ENCODE measurements around the gene CNIH3. TPM values are rescaled to one million over a fixed set of nuclear protein-coding genes. Genes with fewer than 3 reads are reported as not detected.
"Not testable (repeated sequence)": the region's sequence is repeated elsewhere in the genome, so short reads cannot be mapped to it uniquely, and the experiment has no call there.

CNIH3 gene
- total RNA-seq, 1 donor from 2014 or later: 2.6 TPM

GRCh38 chr1:224643653-224644052 is 27.5 kb downstream of the CNIH3 start:
- no peak for DNase-seq

DNA sequence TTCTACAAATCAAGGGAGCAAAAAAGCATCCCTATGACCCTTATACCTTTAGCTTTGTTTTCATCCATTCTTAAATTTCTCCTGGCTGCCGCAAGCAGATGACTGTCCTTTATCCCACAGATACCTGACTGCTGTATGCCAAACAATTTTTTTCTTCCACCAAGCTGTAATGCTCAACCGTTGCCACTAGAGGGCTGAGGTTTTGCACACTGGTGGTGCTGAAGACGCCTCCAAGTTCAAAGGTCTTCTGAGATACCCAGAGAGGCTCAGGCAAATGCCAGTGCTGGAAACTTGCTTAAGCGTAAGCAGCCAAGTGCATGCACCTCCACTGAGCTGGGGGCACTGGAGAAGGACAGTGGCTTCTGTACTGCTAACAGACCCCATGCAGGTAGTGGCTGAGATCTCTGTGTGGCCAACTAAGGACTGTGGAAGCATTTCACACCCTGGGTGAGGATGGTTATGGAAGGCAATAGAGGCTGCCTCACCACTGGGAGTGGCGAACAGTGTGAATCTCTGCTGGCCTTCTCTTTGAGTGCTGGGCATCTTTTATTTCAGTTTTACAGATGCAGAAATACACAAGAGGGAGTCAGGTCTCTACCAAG is 28.5 kb downstream of the CNIH3 start:
- DNase-seq: peak; percentile 64

GRCh38 chr1:224647449-224647848 is 31.3 kb downstream of the CNIH3 start:
- DNase-seq: peak; percentile 7

GRCh38 chr1:224650290-224650689 is 34.2 kb downstream of the CNIH3 start:
- DNase-seq: no peak

- DNase-seq: no peak
Observed at GRCh38 chr1:224651188-224651587, 35.1 kb downstream of the CNIH3 start.

DNA sequence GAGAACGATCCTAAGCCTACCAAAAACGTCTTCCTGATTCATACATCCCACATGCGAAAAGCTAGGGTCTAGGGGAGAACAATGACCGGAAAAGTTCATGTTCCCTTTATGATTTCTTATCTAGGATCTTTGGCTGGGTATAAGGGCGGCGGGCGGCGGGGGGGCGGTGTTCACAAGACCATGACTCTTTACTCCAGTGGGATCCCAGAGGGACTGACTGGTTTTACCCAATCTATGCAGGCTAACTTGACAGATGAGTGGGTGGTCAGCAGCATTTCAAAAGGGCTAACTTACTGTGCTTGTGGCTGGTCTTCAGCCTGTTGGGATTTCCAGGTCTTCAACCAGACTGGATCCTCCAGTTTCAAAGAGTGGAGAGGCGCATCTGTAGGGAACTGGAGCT is 40.3 kb downstream of the CNIH3 start:
- DNase-seq: no peak

DNA sequence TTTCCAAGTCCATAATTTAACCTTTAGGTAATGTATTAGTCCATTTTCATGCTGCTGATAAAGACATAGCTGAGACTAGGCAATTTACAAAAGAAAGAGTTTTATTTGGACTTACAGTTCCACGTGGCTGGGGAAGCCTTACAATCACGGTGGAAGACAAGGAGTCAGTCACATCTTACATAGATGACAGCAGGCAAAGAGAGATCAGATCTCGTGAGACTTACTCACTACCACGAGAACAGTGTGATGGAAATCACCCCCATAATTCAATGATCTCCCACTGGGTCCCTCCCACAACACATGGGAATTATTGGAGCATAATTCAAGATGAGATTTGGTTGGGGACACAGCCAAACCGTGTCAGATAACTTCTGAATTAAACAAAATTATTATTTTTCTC is 44.0 kb downstream of the CNIH3 start:
- DNase-seq: no peak

GRCh38 chr1:224662870-224663269 is 46.8 kb downstream of the CNIH3 start:
- DNase-seq: no peak

DNA sequence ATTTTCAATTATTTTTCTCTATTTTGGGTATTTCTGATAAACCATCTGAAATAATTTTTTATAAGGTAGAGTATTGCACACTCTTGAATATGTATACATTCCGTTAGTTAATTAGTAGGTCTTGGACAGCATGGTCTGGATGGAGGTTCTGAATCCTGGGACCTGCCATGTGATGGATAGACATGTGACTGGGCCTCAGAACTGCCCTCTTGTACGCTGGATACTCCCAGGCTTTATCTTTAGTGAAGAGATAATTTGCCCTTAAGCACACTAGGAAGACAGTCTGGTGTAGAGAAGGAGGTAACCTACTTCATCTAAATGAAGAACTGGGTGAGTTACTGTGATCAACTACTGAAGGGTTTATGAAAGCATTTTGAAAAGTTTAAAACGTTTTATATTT is 48.9 kb downstream of the CNIH3 start:
- DNase-seq: no peak

DNA sequence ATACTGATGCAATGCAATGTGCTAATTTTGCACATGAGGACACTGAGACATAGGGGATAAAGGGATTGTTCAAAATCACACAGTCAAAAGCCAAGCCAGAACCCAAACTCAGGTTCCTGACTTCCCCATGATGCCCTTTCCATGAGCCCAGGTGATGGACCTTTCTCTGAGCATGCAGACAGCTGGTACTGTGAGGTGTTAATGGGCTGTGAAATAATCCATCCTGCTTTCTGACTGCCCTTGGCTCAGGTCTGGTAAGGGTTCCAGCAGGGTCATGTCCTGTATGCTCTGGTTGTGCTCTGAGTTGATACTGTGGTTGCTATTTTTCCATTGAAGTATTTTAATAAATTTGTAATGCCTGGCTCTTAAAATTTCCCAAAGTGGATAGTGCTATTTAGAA is 50.0 kb downstream of the CNIH3 start:
- DNase-seq: no peak

DNA sequence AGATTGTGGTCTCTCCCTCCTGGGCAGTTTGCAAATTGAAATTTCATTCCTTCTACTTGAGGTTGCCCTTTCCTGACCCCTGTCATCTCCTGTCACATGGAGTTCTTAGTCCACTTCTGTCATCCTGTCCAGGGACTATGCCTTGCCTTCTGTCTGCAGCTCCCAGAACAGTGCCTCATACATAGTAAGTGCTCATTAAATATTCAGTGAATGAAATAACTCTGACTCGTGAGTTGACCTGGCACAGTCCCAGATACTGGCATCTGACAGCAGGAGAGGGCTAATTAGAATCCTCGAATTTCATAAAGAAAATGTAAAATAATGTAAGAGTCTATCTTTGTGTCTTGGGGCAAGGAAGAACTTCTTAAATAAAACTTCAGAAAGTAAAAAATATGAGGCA is 50.8 kb downstream of the CNIH3 start:
- no peak for DNase-seq

DNA sequence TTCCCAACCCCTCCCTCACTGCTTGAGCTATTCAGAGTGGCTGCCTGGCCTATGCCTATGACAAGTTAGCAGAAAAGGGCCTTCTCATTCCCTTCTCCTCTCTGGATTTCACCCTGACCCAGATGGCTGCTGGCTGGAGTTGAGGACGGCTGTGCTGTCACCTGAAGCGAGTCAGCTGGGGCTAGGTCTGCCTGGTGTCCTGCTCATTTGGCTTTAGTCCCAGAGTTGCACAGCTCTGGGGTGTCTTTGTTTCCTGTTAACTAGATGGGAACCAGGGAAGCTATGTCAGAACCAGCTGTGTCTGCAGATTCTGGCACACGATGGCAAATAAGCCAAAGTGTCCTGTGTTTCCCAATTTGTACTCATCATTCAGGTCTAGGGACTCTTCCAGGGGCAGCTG is 52.9 kb downstream of the CNIH3 start:
- DNase-seq: peak; percentile 83

DNA sequence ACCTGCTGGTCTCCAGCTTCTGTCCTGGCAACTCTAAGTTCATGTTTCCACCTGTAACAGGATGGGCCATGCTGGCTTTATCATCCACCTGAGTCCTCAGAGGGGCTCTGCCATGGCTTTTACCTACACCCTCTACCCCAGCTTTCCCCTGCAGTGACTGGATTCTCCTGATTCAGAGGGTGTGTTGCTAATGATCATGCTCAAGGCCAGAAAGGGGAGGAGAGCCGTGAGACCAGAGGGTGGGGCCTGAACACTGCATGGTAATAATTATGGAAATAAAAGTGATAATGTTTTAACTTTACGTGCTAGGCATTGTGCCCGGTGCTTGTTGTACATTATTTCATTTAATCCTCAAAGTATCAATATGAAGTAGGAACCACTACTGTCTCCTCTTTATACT is 53.3 kb downstream of the CNIH3 start:
- DNase-seq: no peak

DNA sequence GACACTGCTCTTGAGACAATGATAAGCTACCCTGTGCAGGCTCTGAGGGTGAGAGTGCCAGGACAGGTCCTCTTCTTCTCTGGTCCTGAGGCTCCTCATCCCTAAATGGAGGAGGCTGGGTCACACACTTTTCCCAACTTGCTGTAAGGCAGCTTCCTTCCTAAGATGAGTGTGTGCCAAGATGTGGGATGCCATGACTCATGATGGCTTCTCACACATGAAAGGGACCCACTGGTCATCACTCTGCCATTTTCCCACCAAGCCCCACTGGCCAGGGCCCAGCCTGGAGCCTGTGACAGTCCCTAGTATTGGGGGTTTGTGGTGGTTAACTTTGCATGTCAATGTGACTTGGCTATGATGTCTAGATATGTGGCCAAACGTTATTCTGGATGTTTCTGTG is 54.4 kb downstream of the CNIH3 start:
- DNase-seq: no peak

DNA sequence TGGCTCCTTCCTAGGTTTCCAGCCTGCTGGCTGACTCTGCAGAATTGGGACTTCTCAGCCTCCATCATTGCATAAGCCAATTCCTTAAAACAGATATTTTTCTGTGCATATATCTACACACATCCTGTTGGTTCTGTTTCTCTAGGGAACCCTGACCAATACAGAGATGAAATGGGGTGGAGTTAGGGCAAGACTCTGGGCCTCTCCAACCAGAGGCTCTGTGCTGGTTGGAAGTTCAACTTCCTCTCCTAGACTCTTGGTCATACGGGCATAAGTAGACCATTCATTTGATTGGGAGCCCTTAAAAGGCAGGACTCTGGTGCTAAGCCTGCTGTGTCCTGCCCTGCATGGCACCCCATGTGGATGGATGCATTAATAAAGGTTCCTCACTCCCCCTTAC is 55.0 kb downstream of the CNIH3 start:
- no peak for DNase-seq

DNA sequence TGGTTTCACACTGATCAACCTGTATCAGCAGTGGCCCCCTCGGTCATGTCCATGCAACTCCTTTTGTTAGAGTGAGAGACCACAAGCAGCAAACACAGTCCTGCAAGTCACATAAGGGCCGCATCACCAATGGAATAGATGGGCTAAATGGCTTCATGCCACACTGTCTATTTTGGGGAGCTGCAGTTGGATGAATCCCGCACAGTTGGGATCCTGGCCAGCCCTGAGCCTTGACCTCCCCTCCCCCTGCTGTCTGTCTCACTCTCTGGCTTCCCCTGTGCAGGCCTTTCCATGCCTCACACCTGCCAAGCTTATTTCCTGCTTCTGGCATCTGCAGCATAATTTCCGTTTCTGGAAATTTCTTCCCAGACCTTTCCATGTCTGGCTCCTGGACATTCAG is 57.0 kb downstream of the CNIH3 start:
- peak; percentile 41 for DNase-seq

DNA sequence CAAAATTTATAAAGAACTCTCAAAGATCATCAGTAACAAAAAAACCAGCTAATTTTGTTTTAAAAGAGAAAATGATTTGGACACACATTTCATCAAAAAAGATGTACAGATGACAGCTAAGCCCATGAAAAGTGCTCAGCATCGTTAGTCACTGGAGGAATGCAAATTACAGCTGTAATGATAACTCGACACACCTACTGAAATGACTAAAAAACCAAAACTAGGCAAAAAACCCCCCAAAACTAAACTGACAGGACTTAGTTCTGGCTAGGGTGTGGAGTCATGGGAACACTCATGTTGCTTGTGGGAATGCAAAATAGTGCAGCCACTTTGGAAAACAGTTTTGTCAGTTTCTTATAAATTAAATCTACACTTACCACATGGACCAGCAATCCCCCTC is 59.5 kb downstream of the CNIH3 start:
- DNase-seq: no peak

GRCh38 chr1:224676551-224676950 is 60.4 kb downstream of the CNIH3 start:
- DNase-seq: no peak

GRCh38 chr1:224678168-224678567 is 62.1 kb downstream of the CNIH3 start:
- DNase-seq: no peak

DNA sequence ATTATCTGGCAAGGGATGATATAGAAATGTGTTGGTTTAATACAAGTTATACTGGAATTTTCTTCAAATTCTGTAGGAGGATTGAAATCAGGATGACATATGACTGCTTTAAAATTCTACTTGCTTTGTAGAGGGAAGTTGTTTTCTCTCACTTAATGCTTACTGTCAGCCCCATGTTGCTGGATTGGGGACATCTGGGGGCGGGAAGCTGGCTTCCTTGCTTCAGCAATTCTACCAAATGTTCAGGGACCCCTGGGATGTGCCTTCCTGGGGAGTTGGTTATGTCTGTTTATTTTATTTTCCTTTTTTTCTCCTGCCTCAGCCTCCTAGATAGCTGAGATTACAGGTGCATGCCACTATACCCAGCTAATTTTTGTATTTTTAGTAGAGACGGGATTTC is 63.5 kb downstream of the CNIH3 start:
- no peak for DNase-seq

DNA sequence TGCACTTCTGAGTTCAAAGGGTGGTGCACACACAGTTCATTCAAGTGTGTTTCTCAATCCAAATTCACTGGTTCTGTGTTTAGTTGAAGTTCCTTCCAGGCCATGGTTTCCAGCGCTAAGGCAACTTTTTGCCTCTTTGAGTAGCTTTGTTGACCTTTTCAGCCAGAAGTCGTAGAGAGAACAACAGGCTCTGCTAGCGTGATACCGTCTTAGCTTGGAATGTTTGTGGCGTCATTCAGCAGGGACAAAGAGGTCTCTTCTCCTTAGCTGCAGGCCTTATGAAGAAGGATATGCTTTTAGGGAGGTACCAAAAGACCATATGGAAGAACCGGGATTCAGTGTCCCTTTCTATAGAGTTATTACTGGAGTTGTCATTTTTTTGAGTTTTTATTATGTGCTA is 65.7 kb downstream of the CNIH3 start:
- no peak for DNase-seq

GRCh38 chr1:224683936-224684335 is 67.8 kb downstream of the CNIH3 start:
- DNase-seq: no peak

- no peak for DNase-seq
Observed at GRCh38 chr1:224684979-224685425, 68.9 kb downstream of the CNIH3 start.

GRCh38 chr1:224686140-224686539 is 70.0 kb downstream of the CNIH3 start:
- DNase-seq: not testable (repeated sequence)

GRCh38 chr1:224687465-224687864 is 71.3 kb downstream of the CNIH3 start:
- DNase-seq: no peak

All from tongue (tissue), 2 donors.